Esophagus squamous epithelium (tissue), 5 donors: ENCODE results near the gene ALOX12. TPM values are rescaled to one million over a fixed set of nuclear protein-coding genes. Genes with fewer than 3 reads are reported as not detected.
A peak's percentile ranks its signal among the peaks of the same experiment; 100 is the strongest.
"Not testable (repeated sequence)": the region's sequence is repeated elsewhere in the genome, so short reads cannot be mapped to it uniquely, and the experiment has no call there.

ENCODE experiments used
- DNase-seq: peaks from one replicate; lab custom pipeline; 2025; lab: John Stamatoyannopoulos, UW
- H3K27ac ChIP-seq, 4 donors: fragments of 200-600 bp; sonication (generic); one replicate each; pipeline ENCODE4 v1.5.1; 2016 to 2019; ENCODE audit warnings: mild to moderate bottlenecking in 1 of 4
- H3K27me3 ChIP-seq, 4 donors: fragments of 200-600 bp; sonication (generic); 1 replicate in 3 of 4; 2 replicates in 1 of 4; pipeline versions ENCODE4 v1.5.1 to v1.6.0; 2017 to 2021; ENCODE audit warnings: antibody characterized with exemption in 1 of 4
- H3K36me3 ChIP-seq, 3 donors: fragments of 200-600 bp; sonication (generic); one replicate each; pipeline ENCODE4 v1.5.1; 2016 to 2019
- H3K4me1 ChIP-seq, 3 donors: fragments of 200-600 bp; sonication (generic); one replicate each; pipeline ENCODE4 v1.5.1; 2017 to 2019
- H3K4me3 ChIP-seq, 4 donors: fragments of 200-600 bp; sonication (generic); 1 replicate in 3 of 4; 2 replicates in 1 of 4; pipeline ENCODE4 v1.5.1; 2016 to 2019; ENCODE audit warnings: mild to moderate bottlenecking in 2 of 4, moderate library complexity in 1 of 4
- H3K9me3 ChIP-seq, 3 donors: fragments of 200-600 bp; sonication (generic); one replicate each; pipeline ENCODE4 v1.5.1; 2016 to 2019
- CTCF ChIP-seq, 6 experiments: fragments of 450-650 bp in 4 of 6; fragments of 200-600 bp in 2 of 6; sonication (generic) in 2 of 6; IDR thresholded peaks; one replicate each; pipeline ENCODE4 v1.5.1; 2016 to 2019; ENCODE audit warnings: antibody characterized with exemption in 6 of 6, mild to moderate bottlenecking in 4 of 6, moderate library complexity in 4 of 6
- POLR2A ChIP-seq, 4 donors: fragments of 450-650 bp; IDR thresholded peaks; one replicate each; pipeline ENCODE4 v1.6.1; 2017; ENCODE audit warnings: antibody characterized with exemption in 4 of 4, mild to moderate bottlenecking in 4 of 4, moderate library complexity in 3 of 4
- whole genome bisulfite sequencing, 2 donors: methylation state at CpG; one replicate each; pipeline ENCODE4 v1.1.5; 2018; 5-methylcytosine and 5-hydroxymethylcytosine counted together
- intact Hi-C: fragments of 100-400 bp; cut with DNase I; formaldehyde crosslinking; loops from one replicate; pipeline ENCODE4 v1.15.0; 2022
- total RNA-seq, 4 donors: library from RNA; depleted of rRNA; stranded (reverse); fragments of >200 nt; gene quantifications; one replicate each; pipeline ENCODE4 v1.1.0, GENCODE V29; 2016
- donor health status: DM: yes; HTN: yes; CAD: no.

The ALOX12 gene
- total RNA-seq, 4 donors from 2014 or later = 3.8 to 43.5 (median 26.4) TPM

GRCh38 chr17:6985266-6985665 lies 10.6 kb upstream of the ALOX12 start:
- Histone ChIP-seq H3K36me3 (no peaks in the 10 kb centered on the region), H3K27ac (peak overlapping the region in 1 of 4 donors; percentile 19), H3K4me1 (peaks cover 0 to 16% (median 0%) of the 10 kb centered on the region in 3 donors), H3K27me3 (no peaks in the 10 kb centered on the region), H3K4me3 (no peak overlapping the region), H3K9me3 (no peaks in the 10 kb centered on the region)
- intact Hi-C loops = no loop called here
- 66 to 86% methylated on average over 4 of the region's 4 CpGs for WGBS, 2 donors
- DNase-seq = no peak
- TF ChIP-seq POLR2A (IDR thresholded peaks at IDR 0.05) (no peak), CTCF (IDR thresholded peaks at IDR 0.05) (no peak)

GRCh38 chr17:6986676-6987075 lies 9.2 kb upstream of the ALOX12 start:
- intact Hi-C loops = no loop called here
- H3K27me3 ChIP-seq = no peaks in the 10 kb centered on the region

GRCh38 chr17:6989779-6990178 lies 6.1 kb upstream of the ALOX12 start:
- Histone ChIP-seq H3K27ac (peak overlapping the region in 2 of 4 donors; percentile 17 to 70), H3K4me1 (peaks cover 0 to 25% (median 0%) of the 10 kb centered on the region in 3 donors), H3K4me3 (no peak overlapping the region), H3K27me3 (no peaks in the 10 kb centered on the region), H3K9me3 (no peaks in the 10 kb centered on the region), H3K36me3 (no peaks in the 10 kb centered on the region)
- intact Hi-C loops = loop anchor here (10.0 kb wide), 1 partner anchor 155 kb away; the partner anchor contains the start of gene TEKT1
- TF ChIP-seq POLR2A (IDR thresholded peaks at IDR 0.05) (no peak), CTCF (IDR thresholded peaks at IDR 0.05) (no peak)
- DNase-seq = no peak
- WGBS, 2 donors = 74 to 81% methylated on average over 2 of the region's 2 CpGs

More at GRCh38 chr17:6986676-6987075, 9.2 kb upstream of the ALOX12 start:
- no peak overlapping the region for H3K4me3 ChIP-seq
- DNase-seq = no peak
- no peaks in the 10 kb centered on the region for H3K9me3 ChIP-seq
- H3K36me3 ChIP-seq = no peaks in the 10 kb centered on the region
- H3K27ac ChIP-seq = no peak overlapping the region
- H3K4me1 ChIP-seq = peaks cover 0 to 16% (median 0%) of the 10 kb centered on the region in 3 donors
- TF ChIP-seq POLR2A (IDR thresholded peaks at IDR 0.05) (no peak), CTCF (IDR thresholded peaks at IDR 0.05) (no peak)
- 16 to 32% methylated on average over 2 to 3 of the region's 3 CpGs for WGBS, 2 donors

GRCh38 chr17:6993613-6994056 lies 2.2 kb upstream of the ALOX12 start:
- intact Hi-C loops = loop anchor here (10.0 kb wide), 1 partner anchor 159 kb away; the partner anchor contains the start of gene TEKT1
- Histone ChIP-seq H3K27ac (peak overlapping the region in 1 of 4 donors; percentile 3), H3K4me1 (peaks cover 0 to 40% (median 12%) of the 10 kb centered on the region in 3 donors)
- WGBS, 2 donors = 64 to 85% methylated on average over 2 to 5 of the region's 5 CpGs
- not testable (repeated sequence) for H3K36me3 ChIP-seq, H3K9me3 ChIP-seq, DNase-seq, H3K27me3 ChIP-seq, H3K4me3 ChIP-seq

- no peak overlapping the region for H3K4me3 ChIP-seq
- 86 to 93% methylated on average over 10 of the region's 10 CpGs for WGBS, 2 donors
- no peak for TF ChIP-seq POLR2A (IDR thresholded peaks at IDR 0.05)
- no peak for TF ChIP-seq CTCF (IDR thresholded peaks at IDR 0.05)
- H3K9me3 ChIP-seq = no peaks in the 10 kb centered on the region
- peaks cover 0 to 40% (median 12%) of the 10 kb centered on the region in 3 donors for H3K4me1 ChIP-seq
- intact Hi-C loops = loop anchor here (10.0 kb wide), 1 partner anchor 159 kb away; the partner anchor contains the start of gene TEKT1
- DNase-seq = no peak
- peaks cover 0 to 13% (median 0%) of the 10 kb centered on the region in 3 donors for H3K36me3 ChIP-seq
- H3K27me3 ChIP-seq = no peaks in the 10 kb centered on the region
- peak overlapping the region in 1 of 4 donors; percentile 3 for H3K27ac ChIP-seq
These were observed 1.7 kb upstream of the ALOX12 start for GRCh38 chr17:6994118-6994598.
